Measurements from ENCODE around the gene ASXL2. TPM values are rescaled to one million over a fixed set of nuclear protein-coding genes. Genes with fewer than 3 reads are reported as not detected.
A peak's percentile ranks its signal among the peaks of the same experiment; 100 is the strongest.

The ASXL2 gene
- total RNA-seq, 1 experiment from 2014 or later, result 34.5 TPM

GRCh38 chr2:25763575-25763974 lies 114.7 kb downstream of the ASXL2 start:
- DNase-seq, result no peak
- peaks cover 44% of the 10 kb centered on the region for H3K36me3 ChIP-seq (ENCODE audit: low read depth)
- intact Hi-C loops (cut with micrococcal nuclease; ENCODE audit: unreplicated experiment), result no loop called here
- no peaks in the 10 kb centered on the region for H3K79me2 ChIP-seq (ENCODE audit: low read depth)
- H3K4me2 ChIP-seq, result no peak overlapping the region
- no peaks in the 10 kb centered on the region for H3K9me3 ChIP-seq (ENCODE audit: insufficient read depth, low read depth)
- peaks cover 7% of the 10 kb centered on the region for H3F3A ChIP-seq (ENCODE audit: insufficient read depth, low read depth)
- no peaks in the 10 kb centered on the region for H3K4me1 ChIP-seq (replicated peaks; ENCODE audit: insufficient read depth)
- ChIA-PET CTCF (interaction anchor here (0.6 kb wide), 1 partner anchor 9 kb away, joined by 3 read pairs; no protein-coding TSS in a partner anchor), POLR2A (ENCODE audit: unreplicated experiment) (no interaction called here)
- no peak overlapping the region for H3K27ac ChIP-seq
- TF ChIP-seq CTCF (conservative IDR thresholded peaks at IDR 0.05) (no peak), EZH2 (IDR thresholded peaks at IDR 0.05; ENCODE audit: low read depth) (no peak)
- H3K9me2 ChIP-seq (ENCODE audit: insufficient read depth), result no peaks in the 10 kb centered on the region
- no peaks in the 10 kb centered on the region for H3K27me3 ChIP-seq (ENCODE audit: insufficient read depth, low read depth)
- H3K4me3 ChIP-seq, result no peak overlapping the region
- peaks cover 8% of the 10 kb centered on the region; the same call in 1 of the 2 replicates for H4K20me1 ChIP-seq (ENCODE audit: insufficient read depth)
- H2AFZ ChIP-seq, result no peak overlapping the region
- no TSS peak for BruUV-seq (replicated peaks)

DNA sequence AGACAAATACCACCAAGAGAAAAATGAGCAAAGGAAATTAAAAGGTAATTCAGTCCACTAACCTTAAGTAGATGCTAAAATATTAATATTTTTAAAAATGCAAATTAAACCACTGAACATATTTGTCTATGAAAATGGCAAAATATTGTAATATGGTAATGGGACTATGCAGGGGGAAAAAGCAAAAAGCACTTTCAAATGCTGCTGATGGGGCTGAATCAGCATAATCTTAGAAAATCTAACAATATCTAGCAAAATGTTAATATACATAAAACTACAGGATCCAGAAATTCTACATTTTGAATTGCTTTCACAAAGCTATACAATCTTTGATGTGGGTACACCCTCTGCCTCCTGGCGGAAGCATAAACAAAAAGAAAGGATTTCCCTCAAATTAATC lies 118.0 kb downstream of the ASXL2 start:
- Histone ChIP-seq H3K4me3 (no peak overlapping the region), H3K4me1 (replicated peaks; ENCODE audit: insufficient read depth) (0 out of 2 replicates have a peak, but pooled peaks cover 6% of the 10 kb centered on the region), H3F3A (ENCODE audit: insufficient read depth, low read depth) (peaks cover 15% of the 10 kb centered on the region), H2AFZ (no peak overlapping the region), H3K79me2 (ENCODE audit: low read depth) (no peaks in the 10 kb centered on the region), H3K27ac (no peak overlapping the region), H3K9me3 (ENCODE audit: insufficient read depth, low read depth) (no peaks in the 10 kb centered on the region), H3K4me2 (no peak overlapping the region), H3K9me2 (ENCODE audit: insufficient read depth) (no peaks in the 10 kb centered on the region), H3K36me3 (ENCODE audit: low read depth) (peaks cover 26% of the 10 kb centered on the region; the same call in 1 of the 2 replicates), H4K20me1 (ENCODE audit: insufficient read depth) (peaks cover 8% of the 10 kb centered on the region; the same call in 1 of the 2 replicates), H3K27me3 (ENCODE audit: insufficient read depth, low read depth) (no peaks in the 10 kb centered on the region)
- ChIA-PET CTCF (no interaction called here), POLR2A (ENCODE audit: unreplicated experiment) (no interaction called here)
- TF ChIP-seq CTCF (conservative IDR thresholded peaks at IDR 0.05) (no peak), EZH2 (IDR thresholded peaks at IDR 0.05; ENCODE audit: low read depth) (no peak)
- intact Hi-C loops (cut with micrococcal nuclease; ENCODE audit: unreplicated experiment), result no loop called here
- no TSS peak for BruUV-seq (replicated peaks)
- DNase-seq, result no peak

- TF ChIP-seq CTCF (conservative IDR thresholded peaks at IDR 0.05) (no peak), EZH2 (IDR thresholded peaks at IDR 0.05; ENCODE audit: low read depth) (no peak)
- DNase-seq, result no peak
- Histone ChIP-seq H2AFZ (no peak overlapping the region), H3K27me3 (ENCODE audit: insufficient read depth, low read depth) (no peaks in the 10 kb centered on the region), H4K20me1 (ENCODE audit: insufficient read depth) (peaks cover 9% of the 10 kb centered on the region; the same call in 1 of the 2 replicates), H3K4me3 (no peak overlapping the region), H3K4me2 (no peak overlapping the region), H3K9me3 (ENCODE audit: insufficient read depth, low read depth) (no peaks in the 10 kb centered on the region), H3K4me1 (replicated peaks; ENCODE audit: insufficient read depth) (0 out of 2 replicates have a peak, but pooled peaks cover 6% of the 10 kb centered on the region), H3K9me2 (ENCODE audit: insufficient read depth) (no peaks in the 10 kb centered on the region), H3F3A (ENCODE audit: insufficient read depth, low read depth) (peaks cover 15% of the 10 kb centered on the region), H3K27ac (0 out of 2 replicates have a peak overlapping the region, but pooled peaks have one; percentile 7), H3K79me2 (ENCODE audit: low read depth) (no peaks in the 10 kb centered on the region), H3K36me3 (ENCODE audit: low read depth) (peaks cover 34% of the 10 kb centered on the region)
- POLR2A ChIA-PET (ENCODE audit: unreplicated experiment), result interaction anchor here (0.5 kb wide), 1 partner anchor 40 kb away, joined by 5 read pairs; no protein-coding TSS in a partner anchor
- no TSS peak for BruUV-seq (replicated peaks)
- CTCF ChIA-PET, result interaction anchor here (0.9 kb wide), 1 partner anchor 151 kb away, joined by 3 read pairs; no protein-coding TSS in a partner anchor
- intact Hi-C loops (cut with micrococcal nuclease; ENCODE audit: unreplicated experiment), result no loop called here
Observed at GRCh38 chr2:25758348-25758747, 119.9 kb downstream of the ASXL2 start.

Data from PC-9 (cell line).